Progenitor cell of endocrine pancreas (in vitro differentiated cells): Measurements from ENCODE around the gene SRI. TPM values are rescaled to one million over a fixed set of nuclear protein-coding genes. Genes with fewer than 3 reads are reported as not detected.

Source experiments
- DNase-seq: peaks from one replicate; pipeline ENCODE4 v3.0.0; 2021; ENCODE audit warnings: low spot score; ENCODE audit not compliant: unreplicated experiment
- H3K27ac Mint-ChIP-seq: 2 replicates; pipeline ENCODE4 v1.8.0; 2021; ENCODE audit warnings: mild to moderate bottlenecking, moderate library complexity, mixed read lengths
- H3K27me3 Mint-ChIP-seq: 2 replicates; pipeline ENCODE4 v1.8.0; 2021; ENCODE audit warnings: mixed read lengths
- H3K36me3 Mint-ChIP-seq: 2 replicates; pipeline ENCODE4 v1.8.0; 2022; ENCODE audit warnings: mixed read lengths; ENCODE audit not compliant: insufficient read depth
- H3K4me1 Mint-ChIP-seq: 2 replicates; pipeline ENCODE4 v1.8.0; 2021; ENCODE audit warnings: low read depth, mixed read lengths
- H3K4me3 Mint-ChIP-seq: 2 replicates; pipeline ENCODE4 v1.8.0; 2021; ENCODE audit warnings: low read depth, mild to moderate bottlenecking, moderate library complexity, mixed read lengths
- H3K9me3 Mint-ChIP-seq: 2 replicates; pipeline ENCODE4 v1.8.0; 2021; ENCODE audit warnings: low read depth, mixed read lengths
- total RNA-seq: library from RNA; stranded (reverse); gene quantifications from 2 replicates; pipeline ENCODE4 v1.2.1, GENCODE V29; 2021
- TF ChIP-seq, protein P1 (sequence below): fragments of 200-600 bp; sonication (generic); IDR thresholded peaks from one replicate; pipeline ENCODE4 v1.5.0; 2021; ENCODE audit warnings: antibody characterized with exemption, mild to moderate bottlenecking; ENCODE audit not compliant: unreplicated experiment

SRI gene
- total RNA-seq, 1 donor from 2014 or later, result 126 TPM

DNA sequence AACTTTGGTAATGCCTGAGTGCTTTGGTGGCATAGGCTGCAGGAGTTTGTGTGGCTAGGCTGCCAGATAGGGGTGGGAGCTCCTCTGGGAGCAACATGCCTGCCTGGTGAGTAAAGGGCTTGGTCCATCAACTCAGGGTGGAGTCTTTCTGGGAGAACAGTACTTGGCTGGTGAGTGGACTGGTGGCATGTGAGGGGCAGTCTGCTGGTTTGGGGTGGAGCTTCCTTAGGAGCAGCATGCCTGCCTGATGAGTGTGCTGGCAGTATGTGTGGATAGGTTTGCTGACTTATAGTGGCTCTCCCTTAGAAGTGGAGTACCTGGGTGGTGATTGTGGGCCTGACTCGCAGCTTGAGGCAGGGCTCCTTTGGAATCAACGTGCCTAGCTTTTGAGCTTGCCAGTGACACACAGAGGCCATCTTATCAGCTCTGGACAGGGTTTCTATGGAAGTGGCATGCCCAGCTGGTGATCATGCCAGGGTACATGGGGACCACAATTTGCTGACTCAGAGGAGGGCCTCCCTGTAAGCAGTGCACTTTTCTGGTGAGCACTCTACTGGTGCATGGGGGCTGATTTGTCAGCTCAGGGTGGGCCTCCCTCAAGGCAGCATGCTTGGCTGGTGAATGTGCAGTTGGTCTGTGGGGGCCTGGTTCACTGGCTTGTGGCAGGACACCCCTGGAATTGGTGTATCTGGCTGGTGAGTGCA is 35.0 kb upstream of the SRI start:
- Mint-ChIP-seq H3K4me3 (no peak overlapping the region), H3K4me1 (no peaks in the 10 kb centered on the region), H3K27me3 (no peaks in the 10 kb centered on the region), H3K9me3 (peaks cover 14% of the 10 kb centered on the region), H3K36me3 (no peaks in the 10 kb centered on the region), H3K27ac (no peak overlapping the region)
- TF ChIP-seq, protein P1, sequence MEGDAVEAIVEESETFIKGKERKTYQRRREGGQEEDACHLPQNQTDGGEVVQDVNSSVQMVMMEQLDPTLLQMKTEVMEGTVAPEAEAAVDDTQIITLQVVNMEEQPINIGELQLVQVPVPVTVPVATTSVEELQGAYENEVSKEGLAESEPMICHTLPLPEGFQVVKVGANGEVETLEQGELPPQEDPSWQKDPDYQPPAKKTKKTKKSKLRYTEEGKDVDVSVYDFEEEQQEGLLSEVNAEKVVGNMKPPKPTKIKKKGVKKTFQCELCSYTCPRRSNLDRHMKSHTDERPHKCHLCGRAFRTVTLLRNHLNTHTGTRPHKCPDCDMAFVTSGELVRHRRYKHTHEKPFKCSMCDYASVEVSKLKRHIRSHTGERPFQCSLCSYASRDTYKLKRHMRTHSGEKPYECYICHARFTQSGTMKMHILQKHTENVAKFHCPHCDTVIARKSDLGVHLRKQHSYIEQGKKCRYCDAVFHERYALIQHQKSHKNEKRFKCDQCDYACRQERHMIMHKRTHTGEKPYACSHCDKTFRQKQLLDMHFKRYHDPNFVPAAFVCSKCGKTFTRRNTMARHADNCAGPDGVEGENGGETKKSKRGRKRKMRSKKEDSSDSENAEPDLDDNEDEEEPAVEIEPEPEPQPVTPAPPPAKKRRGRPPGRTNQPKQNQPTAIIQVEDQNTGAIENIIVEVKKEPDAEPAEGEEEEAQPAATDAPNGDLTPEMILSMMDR, result no peak
- no peak for DNase-seq

GRCh38 chr7:88253640-88254039 is 33.8 kb upstream of the SRI start:
- Mint-ChIP-seq H3K27me3 (no peaks in the 10 kb centered on the region), H3K4me1 (no peaks in the 10 kb centered on the region), H3K36me3 (no peaks in the 10 kb centered on the region), H3K27ac (no peak overlapping the region), H3K4me3 (no peak overlapping the region), H3K9me3 (peaks cover 14% of the 10 kb centered on the region)
- no peak for DNase-seq
- TF ChIP-seq, protein P1, result no peak

- Mint-ChIP-seq H3K4me1 (peaks cover 5% of the 10 kb centered on the region), H3K27me3 (no peaks in the 10 kb centered on the region), H3K4me3 (no peak overlapping the region), H3K27ac (no peak overlapping the region), H3K9me3 (peaks cover 13% of the 10 kb centered on the region), H3K36me3 (no peaks in the 10 kb centered on the region)
- TF ChIP-seq, protein P1, result no peak
- no peak for DNase-seq
These were observed 24.4 kb upstream of the SRI start for GRCh38 chr7:88244258-88244657.

- H3K27ac Mint-ChIP-seq, result no peak overlapping the region
- H3K4me3 Mint-ChIP-seq, result no peak overlapping the region
- H3K36me3 Mint-ChIP-seq, result no peaks in the 10 kb centered on the region
- H3K4me1 Mint-ChIP-seq, result peaks cover 5% of the 10 kb centered on the region
- TF ChIP-seq, protein P1, result peak; percentile 84
- H3K27me3 Mint-ChIP-seq, result no peaks in the 10 kb centered on the region
- DNase-seq, result no peak
- peaks cover 13% of the 10 kb centered on the region for H3K9me3 Mint-ChIP-seq
These were observed 23.6 kb upstream of the SRI start for GRCh38 chr7:88243345-88243909.

- DNase-seq, result no peak
- no peaks in the 10 kb centered on the region for H3K9me3 Mint-ChIP-seq
These were observed 20.0 kb upstream of the SRI start for GRCh38 chr7:88239852-88240251.

More at GRCh38 chr7:88239852-88240251, 20.0 kb upstream of the SRI start:
- TF ChIP-seq, protein P1, result no peak
- Mint-ChIP-seq H3K27ac (no peak overlapping the region), H3K4me1 (peaks cover 5% of the 10 kb centered on the region), H3K4me3 (no peak overlapping the region), H3K36me3 (no peaks in the 10 kb centered on the region), H3K27me3 (no peaks in the 10 kb centered on the region)
